GM12801 (cell line): ENCODE results near the gene LYZL4.

Experiments
- CTCF ChIP-seq: IDR thresholded peaks from one replicate; pipeline ENCODE4 v1.5.1; 2011; ENCODE audit warnings: control low read depth; ENCODE audit not compliant: insufficient read length; ENCODE audit errors: extremely low read depth

The LYZL4 gene

GRCh38 chr3:42381551-42382082, 28.8 kb downstream of the LYZL4 start:
- TF ChIP-seq CTCF = no peak

- TF ChIP-seq CTCF = no peak
Measured at GRCh38 chr3:42377681-42378080, 32.7 kb downstream of the LYZL4 start.

GRCh38 chr3:42376344-42376798, 34.0 kb downstream of the LYZL4 start:
- no peak for TF ChIP-seq CTCF

GRCh38 chr3:42375121-42375800, 35.1 kb downstream of the LYZL4 start:
- no peak for TF ChIP-seq CTCF

GRCh38 chr3:42371776-42372175, 38.6 kb downstream of the LYZL4 start:
- TF ChIP-seq CTCF = no peak

GRCh38 chr3:42369832-42370231, 40.6 kb downstream of the LYZL4 start:
- TF ChIP-seq CTCF = no peak

- TF ChIP-seq CTCF = no peak
Measured at GRCh38 chr3:42369304-42369703, 41.1 kb downstream of the LYZL4 start.
